DMS79 treated with DMSO at 0.1 percent for 48 hours (cell line): ENCODE data around the gene SIX4.
"Not testable (repeated sequence)": the region's sequence is repeated elsewhere in the genome, so short reads cannot be mapped to it uniquely, and the experiment has no call there.

Experiments
- DNase-seq: peaks from one replicate; lab custom pipeline; 2025; lab: John Stamatoyannopoulos, UW

The SIX4 gene

DNA sequence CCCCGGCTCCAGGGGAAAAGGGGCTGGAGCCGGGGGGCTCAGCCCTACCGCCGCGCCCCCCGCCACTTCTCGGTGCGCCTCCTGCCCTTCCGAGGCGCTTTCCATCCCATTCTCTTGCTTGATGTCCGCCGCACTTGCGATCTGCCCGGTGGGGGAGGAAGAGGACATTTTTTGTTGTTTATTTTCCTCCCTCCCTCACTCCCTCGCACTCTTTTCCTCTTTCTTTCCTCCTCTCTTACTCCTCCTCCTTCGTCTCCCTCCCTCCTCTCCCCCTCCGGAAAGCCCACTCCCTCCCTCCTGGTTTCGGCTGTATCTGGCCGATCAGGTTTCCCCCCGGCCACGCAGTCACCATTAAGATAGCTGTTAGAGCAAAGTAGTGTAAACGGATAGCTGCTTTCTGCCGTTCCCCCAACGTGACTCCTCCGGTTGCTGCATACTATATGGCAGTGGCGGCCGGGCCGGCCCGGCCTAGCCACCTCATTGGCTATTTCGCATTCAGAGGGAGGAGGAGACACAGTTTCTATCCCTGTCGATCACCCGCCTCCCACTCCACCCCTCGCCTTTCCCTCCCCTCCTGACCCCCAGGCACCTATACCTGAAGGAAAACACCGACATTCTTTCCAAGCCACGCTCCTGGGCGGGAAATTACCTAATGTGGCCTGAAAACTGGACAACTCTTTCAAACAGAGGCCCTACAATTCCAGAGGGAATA is at the start of gene SIX4:
TSS of gene SIX4 (minus strand) at position 445 of the 712 bp plus-strand sequence. CDS start at position 168, 277 bp downstream.
- peak; percentile 99 for DNase-seq

DNA sequence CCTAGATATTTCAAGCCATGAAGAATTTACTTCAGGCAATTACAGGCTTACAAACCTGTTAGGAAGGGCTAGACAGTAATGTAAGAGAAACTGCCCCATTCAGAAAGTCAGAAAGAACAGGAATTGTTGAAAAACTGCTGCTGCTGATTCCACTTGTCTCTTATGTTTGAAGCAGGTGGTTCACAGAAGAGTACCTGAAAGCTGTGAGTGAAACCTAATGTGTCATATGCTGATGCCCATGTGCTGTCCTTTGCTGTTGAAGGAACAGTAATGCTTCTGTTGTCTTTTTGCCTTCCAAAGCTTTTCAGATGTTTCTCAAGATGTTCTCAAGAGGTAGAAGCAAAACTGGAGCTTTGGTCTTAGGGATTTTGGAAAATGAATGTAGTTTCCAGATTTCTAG is 49.4 kb upstream of the SIX4 start:
- no peak for DNase-seq

DNA sequence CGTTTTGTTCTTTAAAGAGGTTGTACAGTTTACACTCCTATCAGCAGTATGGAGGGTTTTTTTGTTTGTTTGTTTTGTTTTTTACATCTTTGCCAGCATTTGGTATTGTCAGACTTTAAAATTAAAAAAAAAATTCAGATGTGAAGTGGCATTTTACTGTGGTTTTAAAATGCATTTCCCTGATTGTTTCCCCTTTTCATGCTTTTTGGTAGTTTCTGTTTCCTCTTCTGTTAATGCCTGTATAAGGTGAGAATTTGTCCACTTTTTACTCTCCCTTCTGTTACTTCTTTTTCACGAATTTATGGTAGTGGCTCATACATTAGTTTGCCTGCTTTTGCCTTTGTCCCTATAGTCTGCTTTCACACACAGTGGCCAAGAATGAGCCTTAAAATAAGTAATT is 47.0 kb upstream of the SIX4 start:
- DNase-seq, result no peak

DNA sequence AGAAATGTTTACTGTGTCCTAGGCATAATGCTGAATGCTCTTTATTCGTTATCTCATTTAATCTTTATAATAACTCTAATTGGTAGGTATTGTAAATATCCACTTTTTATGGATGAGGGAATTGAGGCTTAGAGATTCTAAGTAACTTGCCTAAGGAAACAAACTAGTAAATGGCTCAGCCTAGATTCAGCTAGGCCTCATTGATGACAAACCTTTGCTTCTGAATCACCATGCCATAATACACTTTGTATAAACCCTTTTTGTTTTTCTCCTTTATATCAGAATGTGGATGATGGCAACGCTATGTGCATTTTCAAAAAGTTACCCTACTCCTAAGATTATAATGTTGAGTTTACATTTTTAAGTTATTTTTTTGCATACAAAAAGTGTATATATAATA is 44.5 kb upstream of the SIX4 start:
- DNase-seq, result no peak

DNA sequence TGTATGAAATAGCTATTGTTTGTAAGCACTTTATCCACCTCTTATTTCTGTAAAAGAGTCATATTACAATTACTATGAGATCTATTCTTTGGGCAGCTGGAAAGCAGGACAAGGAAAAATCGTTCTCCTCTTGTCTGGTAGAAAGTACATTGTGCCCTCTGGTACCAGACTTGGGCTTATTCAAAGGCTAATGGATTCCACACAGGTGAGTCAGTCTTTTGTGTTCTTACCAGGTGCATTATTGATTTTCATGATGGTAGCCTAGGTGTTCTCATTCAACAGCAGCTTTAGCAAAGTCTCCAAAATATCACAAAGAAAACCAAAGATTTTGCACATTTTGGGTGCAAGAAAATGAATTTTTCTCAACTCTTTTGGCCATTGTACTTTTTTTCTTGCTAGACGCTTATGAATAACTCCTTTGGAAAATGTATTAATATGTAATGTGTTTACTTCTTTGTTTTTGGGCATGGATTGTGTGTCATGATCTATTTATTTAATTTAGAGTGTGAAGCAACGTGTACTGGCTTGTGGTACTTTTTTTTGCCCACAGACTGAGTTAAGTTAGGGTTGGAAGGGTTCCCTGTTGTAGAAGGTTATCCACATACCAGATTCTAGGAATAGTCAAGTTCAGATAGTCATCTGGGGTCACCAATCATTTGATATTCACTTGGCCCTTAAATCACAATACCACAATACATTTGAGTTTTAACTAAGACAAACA is 36.7 kb upstream of the SIX4 start:
- peak; percentile 60 for DNase-seq

DNA sequence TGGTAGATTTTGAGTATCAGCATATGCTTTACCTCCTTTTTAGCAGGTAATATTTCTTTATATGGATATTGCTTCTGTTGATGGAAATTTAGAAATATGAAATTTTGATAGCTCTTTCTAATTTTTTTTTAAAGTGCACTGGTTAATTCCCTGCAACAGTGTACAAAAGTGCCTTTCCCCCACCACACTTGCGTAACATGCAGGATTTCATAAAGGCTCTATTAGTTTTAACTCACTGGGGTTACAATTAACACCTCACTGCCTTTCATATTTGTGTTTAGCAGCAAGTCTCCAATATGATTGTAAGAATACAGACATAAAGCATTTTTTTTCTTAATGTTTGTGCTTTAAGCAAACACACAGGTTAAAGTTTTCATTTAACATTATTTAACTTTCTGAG is 36.1 kb upstream of the SIX4 start:
- DNase-seq, result no peak

DNA sequence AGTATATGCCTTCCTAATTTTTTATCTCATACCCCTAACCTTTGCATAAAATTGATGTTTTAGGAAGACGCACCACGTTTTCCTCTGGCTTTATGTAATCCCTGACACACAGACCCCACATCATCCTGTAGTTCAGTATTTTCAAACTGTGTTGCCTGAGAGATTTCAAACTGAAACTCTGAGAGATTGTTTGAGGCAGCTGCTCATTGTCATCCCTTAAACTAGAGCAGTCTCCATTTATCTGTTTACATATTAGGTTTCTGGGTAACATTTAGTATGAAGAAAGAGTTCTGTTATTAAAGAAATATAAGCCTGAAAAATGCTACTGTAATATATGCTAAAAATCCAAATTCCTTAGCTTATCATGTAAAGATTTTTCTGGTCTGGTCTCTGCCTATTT is 34.7 kb upstream of the SIX4 start:
- no peak for DNase-seq

DNA sequence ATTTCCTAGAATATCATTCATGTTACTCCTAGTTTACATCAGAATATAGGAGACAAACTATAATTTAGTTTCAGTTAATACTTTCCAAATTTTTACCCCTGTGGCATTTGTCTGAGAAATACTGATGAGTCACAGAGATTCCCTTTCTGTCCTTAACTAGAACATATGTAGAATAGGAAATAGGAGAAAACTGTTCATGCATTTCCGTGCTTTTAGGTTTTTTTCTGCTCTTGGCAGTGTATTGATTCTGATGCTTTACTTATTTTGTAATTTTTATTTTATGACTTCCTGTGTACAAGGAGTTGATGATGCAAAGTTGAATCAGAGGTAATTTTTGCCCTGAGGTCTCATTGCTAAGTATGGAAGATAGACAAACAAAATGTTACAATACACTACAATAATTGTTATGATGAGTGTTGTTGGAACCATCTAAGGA is 33.4 kb upstream of the SIX4 start:
- no peak for DNase-seq

DNA sequence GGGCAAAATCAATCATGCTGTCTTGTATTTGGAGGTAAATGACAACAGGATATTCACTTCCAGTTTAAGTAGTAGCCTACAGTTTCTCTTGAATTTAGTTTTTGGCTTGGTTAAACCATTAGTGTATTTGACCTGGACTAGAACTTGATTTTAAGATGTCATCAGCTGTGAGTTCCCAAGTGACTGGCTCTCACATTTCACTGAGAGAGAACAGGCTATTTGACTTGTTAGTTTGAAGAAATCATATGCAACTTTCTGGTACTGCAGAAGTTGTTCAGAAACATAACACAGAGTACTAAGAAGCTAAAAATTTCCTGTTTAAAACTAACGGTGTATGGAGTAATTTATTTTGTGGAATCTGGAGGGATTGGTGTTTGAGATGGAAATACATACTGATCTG is 32.7 kb upstream of the SIX4 start:
- no peak for DNase-seq

DNA sequence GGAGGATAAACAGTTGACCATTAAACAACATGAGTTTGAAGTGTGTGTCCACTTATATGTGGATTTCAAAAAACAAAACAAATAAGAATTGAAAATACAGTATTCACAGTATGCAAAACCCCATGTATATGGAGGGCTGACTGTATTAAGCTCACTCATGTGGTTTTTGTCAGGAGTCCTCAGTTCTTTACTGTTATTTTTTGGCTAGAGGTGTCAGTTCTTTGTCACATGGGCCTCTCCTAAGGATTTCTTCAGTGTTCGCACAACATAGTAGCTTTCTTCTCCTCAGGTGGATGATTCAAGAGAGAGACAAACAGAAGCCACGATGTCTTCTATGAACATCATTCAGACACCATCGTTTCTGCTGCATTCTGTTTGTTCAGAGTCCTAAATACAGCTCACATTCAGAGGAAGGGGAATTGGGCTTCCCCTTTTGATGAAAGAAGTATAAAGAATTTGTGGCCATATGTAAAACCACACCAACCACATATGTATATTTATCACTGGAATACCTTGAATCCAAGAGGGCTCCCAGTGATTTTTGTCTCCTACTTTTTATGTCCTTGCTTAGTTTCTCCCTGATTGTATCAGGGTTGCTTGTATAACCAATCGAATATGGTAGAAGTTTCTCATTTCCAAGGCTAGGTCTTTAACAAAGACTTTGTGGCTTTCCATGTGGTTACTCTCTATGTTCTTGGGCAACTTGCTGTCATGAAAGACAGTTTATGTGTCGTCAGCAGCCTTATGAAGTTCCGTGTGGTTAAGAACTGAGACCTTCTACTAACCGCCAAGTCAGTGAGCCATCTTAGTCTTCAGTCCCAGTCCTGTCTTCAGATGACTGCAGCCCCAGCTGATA is 29.3 kb upstream of the SIX4 start:
- DNase-seq, result no peak

DNA sequence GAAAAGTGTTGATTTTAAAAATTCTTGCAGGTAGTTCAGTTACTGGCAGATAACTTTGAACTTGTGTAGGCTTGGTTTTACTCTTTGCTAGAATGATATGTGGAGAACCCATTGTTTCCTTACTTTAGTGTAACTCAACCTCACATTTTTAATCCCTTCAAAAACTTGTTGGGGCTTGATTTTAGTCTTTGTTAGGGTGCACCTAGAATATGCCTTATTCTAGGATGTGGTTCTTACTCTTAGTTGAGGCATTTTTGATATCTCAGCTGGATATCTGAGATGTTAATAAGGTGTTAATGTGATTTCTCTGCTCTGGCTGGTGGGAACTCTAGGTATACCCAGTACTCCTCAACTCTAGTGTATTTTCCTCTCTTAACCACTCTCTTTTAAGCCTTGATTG is 20.4 kb upstream of the SIX4 start:
- DNase-seq, result no peak

DNA sequence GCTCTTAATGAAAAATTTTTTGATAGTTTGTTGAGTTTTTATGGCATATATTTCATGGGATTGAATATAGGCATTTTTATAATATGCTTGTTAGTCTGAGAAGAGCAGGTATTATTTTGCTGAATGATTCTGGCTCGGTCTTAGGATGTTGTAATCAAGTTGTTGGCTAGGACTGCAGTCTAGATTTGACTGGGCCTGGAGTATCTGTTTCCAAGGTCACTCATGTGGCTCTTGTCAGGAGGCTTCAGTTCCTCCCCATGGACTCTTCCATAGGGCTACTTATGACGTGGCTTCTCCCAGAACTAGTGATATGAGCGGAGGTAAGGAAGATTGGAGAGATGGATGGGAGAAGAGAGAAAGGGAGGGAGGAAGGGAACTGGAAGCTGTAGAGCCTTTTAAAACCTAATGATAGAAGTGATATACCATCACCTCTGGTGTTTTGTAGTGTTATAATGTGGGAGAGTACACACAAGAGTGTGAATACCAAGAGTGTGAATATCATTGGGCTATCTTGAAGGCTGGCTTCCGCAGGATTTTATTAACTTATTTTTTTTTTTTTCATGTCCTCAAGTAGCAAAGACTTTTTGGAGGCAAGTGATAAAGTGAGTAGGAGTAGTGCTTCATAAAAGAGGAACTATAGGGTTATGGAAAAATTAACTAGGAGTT is 14.8 kb upstream of the SIX4 start:
- no peak for DNase-seq

DNA sequence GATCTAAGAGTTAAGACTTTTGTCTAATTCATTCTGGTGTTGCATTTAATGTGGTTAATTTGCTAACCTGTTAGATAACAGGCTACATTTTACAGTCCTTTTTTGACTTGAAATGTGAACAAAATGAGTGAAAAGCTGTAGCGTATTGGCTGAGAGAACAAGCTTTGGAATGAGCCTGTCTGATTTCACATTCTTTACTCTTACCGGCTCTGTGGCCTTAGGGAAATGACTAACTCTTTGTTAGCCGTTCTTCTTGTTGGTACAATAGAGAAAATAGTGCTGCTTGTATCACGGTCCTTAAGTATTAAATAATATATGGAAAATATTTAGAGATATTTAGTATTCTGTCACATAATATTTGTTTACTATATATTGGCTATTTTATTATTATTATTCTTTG is 12.3 kb upstream of the SIX4 start:
- peak; percentile 59 for DNase-seq

DNA sequence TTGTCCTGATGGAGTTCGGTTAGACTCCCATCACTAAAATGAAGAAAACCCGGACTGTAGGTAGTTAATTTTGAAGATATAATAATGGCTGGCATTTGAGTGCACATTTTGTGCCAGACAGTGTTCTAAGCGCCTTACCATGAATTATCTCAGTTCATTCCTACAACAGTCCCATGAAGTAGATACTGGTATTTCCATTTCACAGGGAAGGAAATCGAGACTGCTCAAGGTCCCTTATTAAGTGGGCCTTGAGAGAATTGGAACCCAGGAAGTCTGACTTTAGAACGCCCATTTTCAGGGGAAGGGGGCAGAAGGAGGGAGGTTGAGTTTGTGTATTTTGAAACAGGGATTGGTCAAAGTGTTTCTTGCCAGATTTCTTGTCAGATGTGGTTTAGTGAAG is 11.3 kb upstream of the SIX4 start:
- peak; percentile 48 for DNase-seq

DNA sequence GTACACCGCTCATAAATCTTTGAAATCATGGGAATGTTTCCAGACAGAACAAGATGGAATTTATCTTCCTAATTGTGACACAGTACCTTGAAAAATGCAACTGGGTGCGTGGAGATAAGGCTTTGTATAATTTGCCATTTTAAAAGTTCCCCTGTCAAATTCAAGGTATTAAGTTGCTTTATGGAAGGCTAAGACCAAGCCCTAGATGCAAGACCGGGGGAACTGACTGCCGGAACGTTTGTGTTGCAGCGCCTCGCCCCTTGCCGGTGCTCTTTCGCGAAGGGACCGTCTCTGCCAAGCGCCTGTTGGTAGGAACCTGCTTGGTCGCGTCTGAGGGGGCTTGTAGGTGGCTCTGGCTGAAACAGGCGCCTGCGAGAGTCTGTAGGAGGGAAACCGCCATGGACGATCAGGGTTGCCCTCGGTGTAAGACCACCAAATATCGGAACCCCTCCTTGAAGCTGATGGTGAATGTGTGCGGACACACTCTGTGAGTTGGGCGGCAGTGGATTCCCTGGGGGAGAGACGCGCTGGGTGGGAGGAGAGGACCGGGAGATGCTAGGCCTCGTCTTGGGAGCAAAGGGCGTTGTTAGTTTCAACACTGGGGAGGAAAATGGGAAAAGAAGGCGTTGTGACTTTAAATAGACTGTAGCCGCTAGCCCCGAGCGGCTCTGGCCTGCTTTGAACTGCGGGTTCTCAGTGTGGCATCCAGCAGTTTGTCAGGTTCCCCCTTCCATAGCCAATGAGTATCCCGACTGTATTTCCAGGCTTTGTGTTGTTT is 10.5 kb upstream of the SIX4 start, which contains the start of gene MNAT1:
TSS of gene MNAT1 (plus strand) at position 297 of the 778 bp plus-strand sequence. CDS start at position 399, 102 bp downstream.
- DNase-seq, result peak; percentile 96

DNA sequence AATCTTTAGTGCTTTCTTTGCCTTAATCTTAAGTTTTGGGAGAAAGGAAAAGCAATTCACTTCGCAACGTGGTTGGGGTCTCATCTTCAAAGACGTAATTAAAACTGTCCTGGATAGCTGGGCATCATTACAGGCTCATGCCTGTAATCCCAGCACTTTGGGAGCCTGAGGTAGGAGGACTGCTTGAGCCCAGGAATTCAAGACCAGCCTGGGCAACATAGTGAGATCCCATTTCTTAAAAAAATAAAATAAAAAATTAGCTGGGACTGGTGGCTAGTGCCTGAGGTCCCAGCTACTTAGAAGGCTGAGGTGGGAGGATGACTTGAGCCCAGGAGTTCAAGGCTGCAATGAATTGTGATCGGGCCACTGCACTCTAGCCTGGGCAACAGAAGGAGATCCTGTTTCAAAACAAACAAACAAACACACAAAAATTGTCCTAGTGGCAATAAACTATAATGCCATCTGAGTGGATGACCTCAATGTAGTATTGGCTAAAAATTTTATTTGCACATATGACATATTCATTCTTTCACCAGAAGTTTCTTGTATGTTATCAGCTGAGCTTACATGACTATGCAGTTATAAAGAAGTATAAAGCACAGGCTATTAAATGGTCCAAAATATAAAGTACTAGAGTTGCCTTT is 8.8 kb upstream of the SIX4 start:
- DNase-seq, result no peak

DNA sequence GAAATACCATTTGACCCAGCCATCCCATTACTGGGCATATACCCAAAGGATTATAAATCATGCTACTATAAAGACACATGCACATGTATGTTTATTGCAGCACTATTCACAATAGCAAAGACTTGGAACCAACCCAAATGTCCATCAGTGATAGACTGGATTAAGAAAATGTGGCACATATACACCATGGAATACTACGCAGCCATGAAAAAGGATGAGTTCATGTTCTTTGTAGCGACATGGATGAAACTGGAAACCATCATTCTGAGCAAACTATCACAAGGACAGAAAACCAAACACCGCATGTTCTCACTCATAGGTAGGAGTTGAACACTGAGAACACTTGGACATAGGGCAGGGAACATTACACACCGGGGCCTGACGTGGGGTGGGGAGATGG is 7.1 kb upstream of the SIX4 start:
- DNase-seq, result not testable (repeated sequence)

DNA sequence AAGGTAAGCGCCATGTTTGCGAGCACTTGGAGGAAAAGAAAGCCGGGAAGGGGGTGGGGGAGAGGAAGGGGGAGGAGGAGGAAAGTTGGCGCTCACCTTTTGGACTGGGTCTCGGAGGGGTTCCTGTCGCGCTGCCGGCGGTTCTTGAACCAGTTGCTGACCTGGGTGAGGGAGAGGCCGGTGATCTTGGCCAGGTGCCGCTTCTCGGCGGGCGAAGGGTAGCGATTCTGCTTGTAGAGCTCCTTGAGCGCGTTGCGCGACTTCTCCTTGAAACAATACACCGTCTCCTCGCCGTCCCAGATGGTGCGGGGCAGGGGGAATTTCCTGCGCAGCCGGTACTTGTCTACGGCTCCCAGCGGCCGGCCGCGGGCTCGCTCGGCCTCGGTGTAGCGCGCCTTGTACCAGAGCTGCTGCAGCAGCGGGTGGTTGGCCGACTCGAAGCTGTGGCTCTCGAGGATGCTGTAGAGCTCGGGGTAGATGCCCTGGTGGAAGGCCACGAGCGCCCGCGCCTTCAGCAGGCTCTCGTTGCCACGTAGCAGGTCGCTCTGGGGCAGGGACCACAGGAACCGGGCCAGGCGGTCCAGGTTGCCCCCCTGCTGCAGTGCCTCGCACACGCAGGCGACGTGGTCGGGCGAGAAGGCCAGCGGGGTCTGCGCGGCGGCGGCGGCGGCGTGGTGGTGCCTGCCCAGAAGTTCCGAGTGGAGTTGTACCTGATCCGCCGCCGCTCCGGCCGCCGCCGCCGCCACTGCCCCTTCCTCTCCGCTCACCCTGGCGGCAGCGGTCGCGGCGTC is 840 bp downstream of the SIX4 start:
- peak; percentile 67 for DNase-seq

DNA sequence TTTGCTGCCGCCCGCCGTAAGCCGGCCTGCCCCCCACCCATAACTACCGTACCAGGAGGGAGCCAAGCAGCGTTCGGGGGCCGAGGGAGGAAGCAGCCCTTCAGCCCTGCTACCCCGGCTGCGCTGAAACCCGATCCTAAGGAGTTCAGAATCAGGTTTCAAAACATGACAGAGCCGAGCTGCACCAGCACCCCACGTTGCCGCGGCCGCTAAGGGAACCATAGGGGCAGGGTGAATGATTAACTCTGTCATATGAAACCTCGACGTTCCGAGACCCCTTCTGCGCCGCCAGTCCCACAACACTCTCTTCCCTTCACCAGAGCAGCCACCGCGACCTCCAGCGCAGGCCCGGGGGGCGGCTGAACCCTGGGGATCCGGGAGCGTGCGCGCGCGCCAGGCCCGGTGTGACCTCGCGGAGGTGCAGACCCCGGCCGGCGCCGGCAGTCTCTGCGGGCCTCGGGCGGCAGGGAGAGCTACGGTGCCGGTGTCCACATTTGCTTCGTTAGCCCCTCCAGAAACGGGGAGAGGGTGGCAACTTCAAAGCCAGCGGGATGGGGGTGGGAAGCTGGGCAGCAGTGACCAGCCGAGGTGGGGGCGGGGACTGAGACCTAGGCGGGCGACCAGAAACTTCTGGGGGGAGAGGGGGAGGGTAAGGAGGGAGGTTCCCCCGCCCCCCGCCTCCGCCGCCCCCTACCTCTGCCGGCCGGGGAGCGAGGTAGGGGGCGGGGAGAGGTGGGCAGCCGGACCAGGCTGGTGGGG is 1.6 kb downstream of the SIX4 start:
- peak; percentile 74 for DNase-seq
